Measurements from ENCODE around the gene CDK6. TPM values are rescaled to one million over a fixed set of nuclear protein-coding genes. Genes with fewer than 3 reads are reported as not detected.

Gene CDK6
- total RNA-seq, 1 experiment from 2014 or later = 41.4 TPM

- Histone ChIP-seq H3K79me2 (ENCODE audit: insufficient read depth, low read length) (no peaks in the 10 kb centered on the region), H3K27me3 (ENCODE audit: insufficient read depth, low read length) (no peaks in the 10 kb centered on the region), H3K27ac (ENCODE audit: low read depth, low read length) (no peak overlapping the region), H3K9me3 (ENCODE audit: control insufficient read depth in 1 of 2, insufficient read depth in 1 of 2, low read depth in 1 of 2, low read length in 2 of 2) (no peaks in the 10 kb centered on the region), H3K36me3 (ENCODE audit: control insufficient read depth in 1 of 2, insufficient read depth in 2 of 2, low read length in 2 of 2) (no peaks in the 10 kb centered on the region), H3K4me1 (ENCODE audit: control insufficient read depth in 1 of 2, insufficient read depth in 2 of 2, low read length in 2 of 2) (no peaks in the 10 kb centered on the region), H3K4me2 (ENCODE audit: low read length) (no peak overlapping the region), H3K9me2 (ENCODE audit: insufficient read depth) (no peaks in the 10 kb centered on the region), H4K20me1 (ENCODE audit: insufficient read depth) (no peaks in the 10 kb centered on the region), H3K4me3 (replicated peaks in 1 of 2; ENCODE audit: low read depth in 1 of 2, low read length in 2 of 2) (no peak overlapping the region), H3K9ac (ENCODE audit: low read length) (no peak overlapping the region), H2AFZ (ENCODE audit: low read depth, low read length, poor library complexity, severe bottlenecking) (no peak overlapping the region)
- ChIA-PET POLR2A (no interaction called here), RAD21 (ENCODE audit: low non-redundant PET in 1 of 2, low total read pairs in 2 of 2, uncharacterized antibody in 2 of 2, unreplicated experiment in 2 of 2) (no interaction called here), CTCF (no interaction called here)
- intact Hi-C loops (cut with micrococcal nuclease) = no loop called here
- ATAC-seq (no peak), DNase-seq (ENCODE audit: low read depth, low spot score) (no peak)
- BruUV-seq (replicated peaks) = no TSS peak
- no peak for TF ChIP-seq RAD21 (IDR thresholded peaks at IDR 0.05; ENCODE audit: low read depth)
- TF ChIP-seq POLR2AphosphoS5 (IDR thresholded peaks at IDR 0.05; ENCODE audit: low read depth, low read length) = no peak
- TF ChIP-seq ZFX (IDR thresholded peaks at IDR 0.05) = no peak
- TF ChIP-seq ZNF274 (IDR thresholded peaks at IDR 0.05; ENCODE audit: low read depth, low read length) = no peak
Observed at GRCh38 chr7:92845736-92846135, 9.4 kb upstream of the CDK6 start.

GRCh38 chr7:92843781-92844180, 7.4 kb upstream of the CDK6 start:
- intact Hi-C loops (cut with micrococcal nuclease) = no loop called here
- no peak overlapping the region for H3K4me3 ChIP-seq (replicated peaks in 1 of 2; ENCODE audit: low read depth in 1 of 2, low read length in 2 of 2)
- CTCF ChIA-PET = no interaction called here
- POLR2A ChIA-PET = no interaction called here
- no peak overlapping the region for H3K9ac ChIP-seq (ENCODE audit: low read length)
- H3K9me2 ChIP-seq (ENCODE audit: insufficient read depth) = no peaks in the 10 kb centered on the region
- H3K27ac ChIP-seq (ENCODE audit: low read depth, low read length) = no peak overlapping the region
- H3K9me3 ChIP-seq (ENCODE audit: control insufficient read depth in 1 of 2, insufficient read depth in 1 of 2, low read depth in 1 of 2, low read length in 2 of 2) = no peaks in the 10 kb centered on the region
- no peaks in the 10 kb centered on the region for H3K79me2 ChIP-seq (ENCODE audit: insufficient read depth, low read length)
- BruUV-seq (replicated peaks) = no TSS peak
- H3K27me3 ChIP-seq (ENCODE audit: insufficient read depth, low read length) = no peaks in the 10 kb centered on the region
- no peak overlapping the region for H3K4me2 ChIP-seq (ENCODE audit: low read length)
- no peaks in the 10 kb centered on the region for H4K20me1 ChIP-seq (ENCODE audit: insufficient read depth)
- ATAC-seq (no peak), DNase-seq (ENCODE audit: low read depth, low spot score) (no peak)
- no peaks in the 10 kb centered on the region for H3K4me1 ChIP-seq (ENCODE audit: control insufficient read depth in 1 of 2, insufficient read depth in 2 of 2, low read length in 2 of 2)
- RAD21 ChIA-PET (ENCODE audit: low non-redundant PET in 1 of 2, low total read pairs in 2 of 2, uncharacterized antibody in 2 of 2, unreplicated experiment in 2 of 2) = no interaction called here
- H3K36me3 ChIP-seq (ENCODE audit: control insufficient read depth in 1 of 2, insufficient read depth in 2 of 2, low read length in 2 of 2) = no peaks in the 10 kb centered on the region
- no peak overlapping the region for H2AFZ ChIP-seq (ENCODE audit: low read depth, low read length, poor library complexity, severe bottlenecking)
- no peak for TF ChIP-seq SRF (IDR thresholded peaks at IDR 0.05; ENCODE audit: low read depth)
- no peak for TF ChIP-seq CEBPB (IDR thresholded peaks at IDR 0.05; ENCODE audit: low read depth)
- no peak for TF ChIP-seq REST (IDR thresholded peaks at IDR 0.05; ENCODE audit: low read depth)
- TF ChIP-seq FOSL1 (IDR thresholded peaks at IDR 0.05; ENCODE audit: low read depth) = no peak
- TF ChIP-seq SP1 (IDR thresholded peaks at IDR 0.05; ENCODE audit: low read depth) = no peak
- TF ChIP-seq ATF3 (IDR thresholded peaks at IDR 0.05) = no peak
- no peak for TF ChIP-seq ELF1 (IDR thresholded peaks at IDR 0.05; ENCODE audit: borderline replicate concordance, low read depth)
- no peak for TF ChIP-seq ZNF274 (IDR thresholded peaks at IDR 0.05; ENCODE audit: low read depth, low read length)
- TF ChIP-seq EGR1 (IDR thresholded peaks at IDR 0.05; ENCODE audit: low read depth) = no peak
- TF ChIP-seq TCF7L2 (IDR thresholded peaks at IDR 0.05; ENCODE audit: borderline replicate concordance, extremely low read depth, insufficient read depth, insufficient read length) = no peak
- no peak for TF ChIP-seq POLR2AphosphoS5 (IDR thresholded peaks at IDR 0.05; ENCODE audit: low read depth, low read length)
- no peak for TF ChIP-seq ZFX (IDR thresholded peaks at IDR 0.05)
- TF ChIP-seq ZBTB33 (IDR thresholded peaks at IDR 0.05; ENCODE audit: extremely low read depth, insufficient replicate concordance, low read length) = no peak
- no peak for TF ChIP-seq EZH2phosphoT487 (IDR thresholded peaks at IDR 0.05; ENCODE audit: borderline replicate concordance)
- TF ChIP-seq JUND (IDR thresholded peaks at IDR 0.05) = no peak
- no peak for TF ChIP-seq YY1 (IDR thresholded peaks at IDR 0.05; ENCODE audit: extremely low read depth, insufficient replicate concordance, low read depth, low read length)

All from HCT116 (cell line).